SIG-M5 treated with dmso at 0.1 percent for 504 hours (cell line): ENCODE data around the gene TCOF1.
A peak's percentile ranks its signal among the peaks of the same experiment; 100 is the strongest.

Source experiments
- DNase-seq: peaks from one replicate; lab custom pipeline; 2025; ENCODE audit not compliant: unreplicated experiment; lab: John Stamatoyannopoulos, UW

TCOF1 gene

GRCh38 chr5:150322202-150322601, 35.3 kb upstream of the TCOF1 start:
- DNase-seq, result peak; percentile 26

GRCh38 chr5:150323092-150323491, 34.4 kb upstream of the TCOF1 start:
- DNase-seq, result no peak

DNA sequence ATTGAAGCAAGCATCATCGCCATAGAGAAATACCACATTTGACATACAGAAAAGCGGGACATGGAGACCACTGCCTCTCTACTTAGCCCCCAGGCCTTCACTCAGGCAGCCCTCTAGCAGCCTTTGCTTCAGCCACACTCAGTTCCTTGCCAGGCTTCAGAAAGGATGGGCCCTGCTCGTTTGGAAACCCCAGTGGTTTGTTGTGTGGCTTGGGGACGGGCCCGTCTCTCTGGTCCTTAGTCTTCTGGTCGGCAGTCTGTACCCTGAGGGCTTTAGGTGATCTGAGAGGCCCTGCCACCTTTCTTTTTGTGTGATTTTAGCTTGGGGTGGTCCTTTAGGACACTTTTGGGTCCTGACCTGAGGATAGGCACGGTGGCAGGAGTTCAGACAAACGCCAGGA, 33.7 kb upstream of the TCOF1 start:
- DNase-seq, result no peak

DNA sequence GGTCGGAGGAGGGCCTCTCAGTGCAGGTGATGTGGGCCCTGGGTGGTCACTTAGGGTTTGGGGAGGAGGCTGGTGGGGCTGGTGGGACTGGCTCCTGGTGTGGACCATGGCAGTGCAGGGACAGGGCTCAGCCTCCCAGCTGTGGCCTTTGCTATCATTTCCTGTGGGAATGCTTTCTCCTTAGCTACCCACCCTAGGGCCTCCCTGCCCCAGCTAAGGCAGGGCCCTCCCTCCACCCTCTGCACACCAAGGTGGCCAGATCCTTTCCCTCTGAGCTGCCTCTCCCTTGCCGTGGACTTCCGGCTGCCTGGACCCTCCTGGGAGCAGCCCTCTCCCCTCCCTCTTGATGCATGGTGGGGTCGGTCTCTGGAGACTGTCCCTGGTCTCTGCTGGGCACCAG, 32.1 kb upstream of the TCOF1 start:
- DNase-seq, result no peak

- DNase-seq, result no peak
Observed at GRCh38 chr5:150326707-150327106, 30.8 kb upstream of the TCOF1 start.

GRCh38 chr5:150327139-150327538, 30.4 kb upstream of the TCOF1 start:
- DNase-seq, result no peak

DNA sequence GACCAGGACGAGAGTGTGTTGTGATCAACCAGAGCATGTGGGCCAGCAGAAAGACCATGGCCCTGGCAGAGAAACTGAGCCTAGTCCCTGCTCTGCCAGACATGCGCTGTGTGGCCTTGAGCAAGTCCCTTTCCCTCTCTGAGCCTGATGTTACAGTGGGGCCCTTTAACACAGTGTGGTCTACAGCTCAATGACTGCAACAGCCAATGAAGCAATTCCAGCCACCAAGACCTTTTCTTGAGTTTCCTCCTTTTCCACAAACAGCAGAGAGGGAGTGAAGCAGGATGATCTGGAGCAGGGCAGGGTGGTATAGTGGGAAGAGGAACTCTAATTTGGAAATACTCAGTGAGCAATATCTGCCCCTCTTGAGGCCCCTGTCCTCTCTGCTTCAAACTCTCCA, 29.0 kb upstream of the TCOF1 start:
- no peak for DNase-seq

DNA sequence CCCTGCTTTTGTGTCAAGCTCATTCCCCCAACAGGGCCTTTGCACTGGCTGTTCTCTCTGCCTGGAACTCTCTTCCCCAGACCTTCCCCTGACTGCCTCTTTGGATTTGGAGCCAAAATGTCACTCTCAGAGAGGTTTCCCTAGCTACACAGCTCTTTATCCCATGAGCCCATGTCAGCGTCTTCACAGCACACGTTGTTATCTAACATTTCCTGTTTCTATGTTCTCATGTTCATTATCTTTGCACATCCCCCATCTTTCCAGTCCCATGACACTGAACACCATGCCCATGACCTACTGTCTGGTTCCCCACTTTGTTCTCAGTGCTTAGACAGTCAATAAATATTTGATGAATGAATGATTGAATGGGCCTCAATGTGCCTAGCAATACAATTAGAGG, 28.5 kb upstream of the TCOF1 start:
- DNase-seq, result no peak

DNA sequence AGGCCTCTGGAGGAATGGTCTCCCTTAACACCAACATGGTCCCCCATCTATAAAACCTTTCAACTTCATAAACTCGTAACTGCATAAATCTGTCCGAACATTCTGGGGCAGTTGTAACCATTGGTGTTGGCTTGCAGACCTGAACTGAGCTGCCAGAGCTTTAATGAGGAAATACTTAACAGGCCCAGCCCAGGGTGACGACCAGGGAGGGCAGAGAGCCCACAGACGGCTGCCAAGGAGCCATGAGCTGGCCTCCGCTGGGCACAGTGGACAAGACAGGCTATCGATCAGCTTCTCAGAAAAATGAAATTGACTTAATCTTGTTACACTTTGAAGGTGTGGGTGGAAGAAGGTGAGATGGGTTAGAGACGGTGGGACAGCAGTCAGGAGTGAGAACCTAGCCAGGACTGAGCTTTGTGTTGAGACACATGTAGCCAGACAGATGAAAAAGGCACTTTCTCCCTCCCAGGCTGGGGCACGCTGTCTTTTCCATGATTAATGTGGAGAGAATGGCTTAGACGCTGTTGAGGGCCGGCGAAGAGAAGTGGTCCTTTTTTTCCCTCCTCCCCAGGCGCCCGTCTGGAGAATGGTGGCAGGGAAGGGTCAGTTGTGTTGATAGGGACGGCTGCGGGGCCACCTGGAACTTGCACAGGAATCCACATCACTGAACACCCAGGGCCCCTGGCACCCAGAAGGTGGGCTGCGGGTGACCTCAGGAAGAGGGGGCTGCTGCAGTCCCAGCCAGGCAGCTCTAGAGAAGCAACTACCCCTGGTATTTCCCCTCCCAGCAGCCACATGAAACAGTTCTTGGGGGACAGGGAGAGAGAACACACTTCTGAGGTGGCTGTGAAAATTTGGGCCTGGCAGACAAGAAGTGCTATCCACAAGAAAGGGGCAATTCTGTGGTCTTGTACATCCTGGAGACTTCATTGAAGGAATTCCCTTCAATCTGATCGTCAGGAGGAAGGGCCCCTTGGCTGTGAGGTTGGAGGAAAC, 27.3 kb upstream of the TCOF1 start:
- no peak for DNase-seq

GRCh38 chr5:150333400-150333799, 24.1 kb upstream of the TCOF1 start:
- DNase-seq, result no peak

DNA sequence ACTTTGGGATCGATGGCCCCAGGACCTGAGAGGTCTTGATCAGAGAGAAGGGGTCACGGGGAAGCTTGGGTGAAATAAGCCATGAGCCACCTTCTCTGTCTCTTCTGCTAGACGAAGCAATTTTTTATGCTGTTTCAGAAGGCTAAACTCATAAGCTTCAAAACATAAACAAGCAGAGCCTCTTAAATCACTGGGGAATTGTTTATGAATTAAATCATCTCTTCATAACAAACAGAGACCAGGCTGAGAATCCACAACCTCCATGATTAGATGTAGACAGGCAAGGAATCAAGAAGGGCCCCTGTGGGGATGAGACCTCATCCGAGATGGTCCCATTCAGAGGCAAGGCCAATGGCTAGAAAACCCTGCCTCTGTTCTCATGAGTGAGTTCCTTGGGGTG, 21.7 kb upstream of the TCOF1 start:
- DNase-seq, result no peak

- DNase-seq, result no peak
Observed at GRCh38 chr5:150338546-150338945, 19.0 kb upstream of the TCOF1 start.

DNA sequence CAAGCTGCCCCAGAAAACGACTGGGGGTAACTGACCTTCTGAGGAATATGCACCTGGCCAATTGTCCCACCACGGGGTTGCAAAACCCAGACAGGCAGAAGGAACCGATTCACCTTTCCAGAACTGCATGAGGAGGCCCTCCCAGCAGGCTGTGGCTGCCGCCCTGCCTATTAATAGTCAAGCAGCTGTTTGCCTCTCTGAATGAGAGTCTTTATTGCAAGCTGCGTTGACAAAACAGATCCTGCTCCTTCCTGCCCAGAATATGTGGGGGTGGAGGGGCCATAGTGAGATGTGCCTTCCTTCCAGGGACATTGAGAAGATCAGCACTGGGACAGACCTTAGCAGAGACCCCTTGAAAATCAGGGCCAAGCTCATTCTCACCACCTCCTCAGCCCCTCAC, 18.3 kb upstream of the TCOF1 start:
- DNase-seq, result no peak

DNA sequence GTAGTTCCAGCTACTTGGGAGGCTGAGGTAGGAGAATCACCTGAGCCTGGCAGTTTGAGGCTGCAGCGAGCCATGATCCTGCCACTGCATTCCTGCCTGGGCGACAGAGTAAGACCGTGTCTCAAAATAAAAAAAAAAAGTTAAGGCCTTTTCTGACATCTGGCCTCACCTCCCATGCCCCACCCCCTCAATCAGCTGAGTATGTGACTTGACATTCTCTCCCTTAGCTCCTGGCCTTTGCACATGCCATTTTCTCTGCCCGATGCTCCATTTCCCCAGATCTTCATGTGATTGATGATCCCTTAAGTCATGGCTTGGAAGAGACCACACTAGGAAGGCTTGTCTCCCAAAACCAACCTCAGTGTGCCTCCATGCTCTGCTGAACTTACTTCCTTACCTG, 17.7 kb upstream of the TCOF1 start:
- no peak for DNase-seq

GRCh38 chr5:150340614-150341255, 16.8 kb upstream of the TCOF1 start:
- DNase-seq, result no peak

- no peak for DNase-seq
Observed at GRCh38 chr5:150341331-150341730, 16.2 kb upstream of the TCOF1 start.

- no peak for DNase-seq
Observed at GRCh38 chr5:150341989-150342388, 15.5 kb upstream of the TCOF1 start.

- no peak for DNase-seq
Observed at GRCh38 chr5:150342583-150342982, 14.9 kb upstream of the TCOF1 start.

- no peak for DNase-seq
Observed at GRCh38 chr5:150343994-150344631, 13.4 kb upstream of the TCOF1 start.

DNA sequence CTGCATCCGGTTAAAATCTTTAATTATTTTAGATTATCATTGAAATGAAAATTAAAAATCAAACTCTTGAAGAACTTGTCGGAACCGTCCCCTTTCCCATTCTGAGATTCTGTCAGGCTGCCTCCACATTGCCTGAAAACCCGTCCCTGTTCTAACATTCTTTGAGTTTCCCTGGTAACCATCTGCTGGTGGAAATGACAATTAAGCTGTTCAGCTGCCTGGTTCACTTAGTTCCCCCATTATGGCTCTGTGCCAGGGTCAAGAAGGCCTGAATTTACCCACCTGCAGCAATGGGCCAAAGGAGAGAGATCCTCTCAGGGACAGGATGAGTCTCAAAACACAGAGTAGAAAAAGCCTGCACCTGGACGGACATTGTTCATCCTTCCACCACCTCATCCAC, 11.8 kb upstream of the TCOF1 start:
- DNase-seq, result no peak

DNA sequence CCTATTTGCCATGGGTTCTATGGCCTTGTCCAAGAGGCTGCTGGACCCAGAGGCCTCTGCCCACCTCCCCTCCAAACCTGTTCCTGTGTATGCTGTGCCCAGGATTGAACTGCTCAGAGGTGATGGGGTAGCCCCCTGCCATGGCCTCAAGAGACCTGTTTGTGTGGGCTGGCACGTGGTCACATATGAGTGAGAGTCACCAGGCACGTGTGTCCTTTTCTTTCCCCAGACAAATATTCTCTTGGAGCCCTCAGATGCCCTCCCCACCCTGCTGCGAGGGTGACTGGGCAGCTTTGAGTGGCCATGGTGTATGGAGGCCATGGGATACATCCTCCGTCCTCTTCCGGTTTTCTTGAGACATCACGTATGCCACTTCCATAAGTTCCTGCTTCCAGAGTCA, 10.9 kb upstream of the TCOF1 start:
- DNase-seq, result no peak

GRCh38 chr5:150347003-150347402, 10.5 kb upstream of the TCOF1 start:
- no peak for DNase-seq
